Ascending aorta (tissue), 2 donors: ENCODE data around the gene GNA12. TPM values are rescaled to one million over a fixed set of nuclear protein-coding genes. Genes with fewer than 3 reads are reported as not detected.

Experiments
- DNase-seq, 2 donors: peaks; one replicate each; pipeline ENCODE4 v3.0.0-alpha.2; 2019; ENCODE audit warnings: low spot score in 2 of 2
- H3K27ac ChIP-seq, 2 donors: fragments of 200-600 bp; sonication (generic); one replicate each; pipeline ENCODE4 v1.5.1; 2016 to 2017; ENCODE audit warnings: mild to moderate bottlenecking in 1 of 2
- H3K27me3 ChIP-seq: fragments of 200-600 bp; sonication (generic); one replicate; pipeline ENCODE4 v1.5.1; 2017
- H3K36me3 ChIP-seq, 2 donors: fragments of 200-600 bp; sonication (generic); one replicate each; pipeline ENCODE4 v1.5.1; 2016
- H3K4me1 ChIP-seq, 2 donors: fragments of 200-600 bp; sonication (generic); one replicate each; pipeline ENCODE4 v1.5.1; 2016 to 2017; ENCODE audit warnings: mild to moderate bottlenecking in 1 of 2
- H3K4me3 ChIP-seq, 2 donors: fragments of 200-600 bp; sonication (generic); one replicate each; pipeline ENCODE4 v1.5.1; 2016 to 2017; ENCODE audit warnings: mild to moderate bottlenecking in 1 of 2
- H3K9me3 ChIP-seq, 2 donors: fragments of 200-600 bp; sonication (generic); one replicate each; pipeline ENCODE4 v1.5.1; 2016
- intact Hi-C: fragments of 100-400 bp; cut with DNase I; formaldehyde crosslinking; loops from one replicate; pipeline ENCODE4 v1.15.1; 2023
- total RNA-seq: library from RNA; depleted of rRNA; stranded (reverse); fragments of >200 nt; gene quantifications from one replicate; pipeline ENCODE4 v1.1.0, GENCODE V29; 2016
- TF ChIP-seq, protein P1 (sequence below), 3 experiments: fragments of 200-600 bp in 2 of 3; fragments of 450-650 bp in 1 of 3; sonication (generic) in 2 of 3; IDR thresholded peaks; one replicate each; pipeline ENCODE4 v1.5.1; 2016 to 2019; ENCODE audit warnings: antibody characterized with exemption in 3 of 3, mild to moderate bottlenecking in 1 of 3, moderate library complexity in 1 of 3

The GNA12 gene
- total RNA-seq, 1 donor from 2014 or later, result 61.0 TPM

DNA sequence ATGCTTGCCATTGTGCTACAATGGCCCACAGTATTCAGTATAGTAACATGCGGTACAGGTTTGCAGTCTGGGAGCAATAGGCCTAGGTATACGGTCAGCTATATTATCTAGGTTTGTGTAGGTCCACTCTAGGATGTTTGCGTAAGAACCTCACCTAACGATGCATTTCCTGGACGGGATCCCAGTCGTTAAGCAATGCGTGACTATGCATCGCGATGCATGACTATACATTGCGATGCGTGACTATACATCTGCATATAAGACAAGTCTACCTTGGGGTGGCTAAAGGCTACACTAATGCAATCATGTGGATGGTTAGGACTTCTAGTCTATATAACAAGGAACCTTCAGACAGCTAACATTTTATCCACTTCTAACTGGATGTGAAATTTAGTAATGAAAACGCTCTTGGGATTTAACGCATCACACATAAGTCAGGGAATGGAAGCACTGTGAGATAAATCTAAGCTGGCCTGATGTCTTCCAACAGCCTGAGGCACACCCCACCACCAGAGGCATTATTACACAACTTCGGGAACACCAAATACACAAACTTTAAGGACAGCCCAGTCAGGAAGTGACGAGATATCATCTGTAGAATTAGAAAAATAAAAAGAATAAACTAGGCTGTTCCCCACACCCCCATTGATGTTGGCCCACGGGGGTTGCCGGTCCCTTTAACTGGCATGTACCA, 9.2 kb downstream of the GNA12 start:
- peaks cover 0 to 2% of the 10 kb centered on the region in 2 donors for H3K4me1 ChIP-seq
- H3K9me3 ChIP-seq, result no peaks in the 10 kb centered on the region
- H3K36me3 ChIP-seq, result peaks cover 0 to 17% of the 10 kb centered on the region in 2 donors
- no peak overlapping the region for H3K4me3 ChIP-seq
- intact Hi-C loops, result no loop called here
- no peak for DNase-seq
- H3K27ac ChIP-seq, result no peak overlapping the region
- no peaks in the 10 kb centered on the region for H3K27me3 ChIP-seq
- TF ChIP-seq, protein P1, sequence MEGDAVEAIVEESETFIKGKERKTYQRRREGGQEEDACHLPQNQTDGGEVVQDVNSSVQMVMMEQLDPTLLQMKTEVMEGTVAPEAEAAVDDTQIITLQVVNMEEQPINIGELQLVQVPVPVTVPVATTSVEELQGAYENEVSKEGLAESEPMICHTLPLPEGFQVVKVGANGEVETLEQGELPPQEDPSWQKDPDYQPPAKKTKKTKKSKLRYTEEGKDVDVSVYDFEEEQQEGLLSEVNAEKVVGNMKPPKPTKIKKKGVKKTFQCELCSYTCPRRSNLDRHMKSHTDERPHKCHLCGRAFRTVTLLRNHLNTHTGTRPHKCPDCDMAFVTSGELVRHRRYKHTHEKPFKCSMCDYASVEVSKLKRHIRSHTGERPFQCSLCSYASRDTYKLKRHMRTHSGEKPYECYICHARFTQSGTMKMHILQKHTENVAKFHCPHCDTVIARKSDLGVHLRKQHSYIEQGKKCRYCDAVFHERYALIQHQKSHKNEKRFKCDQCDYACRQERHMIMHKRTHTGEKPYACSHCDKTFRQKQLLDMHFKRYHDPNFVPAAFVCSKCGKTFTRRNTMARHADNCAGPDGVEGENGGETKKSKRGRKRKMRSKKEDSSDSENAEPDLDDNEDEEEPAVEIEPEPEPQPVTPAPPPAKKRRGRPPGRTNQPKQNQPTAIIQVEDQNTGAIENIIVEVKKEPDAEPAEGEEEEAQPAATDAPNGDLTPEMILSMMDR (IDR thresholded peaks at IDR 0.05), result no peak

- Histone ChIP-seq H3K27me3 (no peaks in the 10 kb centered on the region), H3K36me3 (peaks cover 0 to 15% of the 10 kb centered on the region in 2 donors), H3K9me3 (no peaks in the 10 kb centered on the region), H3K4me3 (no peak overlapping the region), H3K27ac (no peak overlapping the region), H3K4me1 (peaks cover 0 to 2% of the 10 kb centered on the region in 2 donors)
- DNase-seq, result no peak
- intact Hi-C loops, result no loop called here
- TF ChIP-seq, protein P1 (IDR thresholded peaks at IDR 0.05), result no peak
These were observed 10.8 kb downstream of the GNA12 start for GRCh38 chr7:2833083-2833910.

DNA sequence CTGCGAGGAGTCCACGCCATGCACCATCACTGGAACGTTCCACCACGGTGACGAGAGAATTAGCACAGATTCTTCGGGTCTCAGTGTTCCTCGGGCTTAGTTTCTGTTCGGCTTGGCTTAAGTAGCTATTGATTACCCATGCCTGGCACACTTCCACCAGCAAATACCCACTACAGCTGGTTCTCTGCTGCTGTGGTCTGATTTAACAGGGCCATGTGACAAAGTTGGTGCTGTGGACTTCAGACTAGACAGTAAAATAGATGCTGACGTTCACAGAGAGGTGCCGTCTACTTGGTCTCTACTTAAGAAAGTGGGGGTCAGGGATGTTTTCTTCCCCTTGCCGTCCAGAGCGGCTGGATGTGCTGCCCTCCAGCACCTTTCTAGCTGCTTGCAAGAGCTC, 11.6 kb downstream of the GNA12 start:
- H3K27ac ChIP-seq, result no peak overlapping the region
- H3K9me3 ChIP-seq, result no peaks in the 10 kb centered on the region
- peaks cover 0 to 2% of the 10 kb centered on the region in 2 donors for H3K4me1 ChIP-seq
- DNase-seq, result no peak
- intact Hi-C loops, result no loop called here
- peaks cover 0 to 15% of the 10 kb centered on the region in 2 donors for H3K36me3 ChIP-seq
- TF ChIP-seq, protein P1 (IDR thresholded peaks at IDR 0.05), result no peak
- H3K27me3 ChIP-seq, result no peaks in the 10 kb centered on the region
- H3K4me3 ChIP-seq, result no peak overlapping the region

DNA sequence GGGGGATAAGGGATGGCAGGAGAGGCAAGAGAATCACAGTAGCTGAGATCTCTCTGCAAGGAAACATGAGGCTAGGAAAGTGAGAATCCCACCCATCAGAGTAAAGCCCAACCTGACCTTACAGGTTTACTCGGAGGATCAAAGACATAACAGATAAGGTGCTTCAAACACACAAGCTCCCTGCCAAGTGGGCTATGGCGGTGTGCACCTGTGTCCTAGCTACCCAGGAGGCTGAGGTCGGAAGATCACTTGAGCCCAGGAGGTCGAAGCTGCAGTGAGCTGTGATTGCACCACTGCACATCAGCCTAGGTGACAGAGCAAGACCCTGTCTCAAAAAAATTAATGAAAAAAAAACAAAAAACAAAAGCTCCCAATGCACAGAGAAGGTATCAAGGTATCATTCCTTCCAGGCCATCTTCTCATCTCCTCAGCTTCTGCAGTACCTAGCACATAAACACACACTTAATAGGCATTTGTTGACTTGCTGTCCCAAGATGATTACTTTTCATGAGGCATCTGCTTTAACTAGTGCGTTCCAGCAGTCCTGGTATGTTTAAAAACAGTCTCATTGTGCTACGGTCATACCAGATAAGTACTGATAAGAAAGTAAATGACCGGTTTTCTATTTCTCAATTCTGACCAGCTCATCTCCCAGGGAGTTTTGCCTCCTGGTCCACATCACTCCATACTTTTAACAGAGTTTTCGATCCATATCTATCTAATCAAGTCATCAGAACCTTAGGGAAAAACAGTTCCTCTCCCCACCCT, 13.3 kb downstream of the GNA12 start:
- Histone ChIP-seq H3K27me3 (no peaks in the 10 kb centered on the region), H3K4me3 (no peak overlapping the region), H3K9me3 (no peaks in the 10 kb centered on the region), H3K4me1 (no peaks in the 10 kb centered on the region), H3K27ac (no peak overlapping the region), H3K36me3 (peaks cover 0 to 8% of the 10 kb centered on the region in 2 donors)
- intact Hi-C loops, result no loop called here
- TF ChIP-seq, protein P1 (IDR thresholded peaks at IDR 0.05), result no peak
- DNase-seq, result no peak

DNA sequence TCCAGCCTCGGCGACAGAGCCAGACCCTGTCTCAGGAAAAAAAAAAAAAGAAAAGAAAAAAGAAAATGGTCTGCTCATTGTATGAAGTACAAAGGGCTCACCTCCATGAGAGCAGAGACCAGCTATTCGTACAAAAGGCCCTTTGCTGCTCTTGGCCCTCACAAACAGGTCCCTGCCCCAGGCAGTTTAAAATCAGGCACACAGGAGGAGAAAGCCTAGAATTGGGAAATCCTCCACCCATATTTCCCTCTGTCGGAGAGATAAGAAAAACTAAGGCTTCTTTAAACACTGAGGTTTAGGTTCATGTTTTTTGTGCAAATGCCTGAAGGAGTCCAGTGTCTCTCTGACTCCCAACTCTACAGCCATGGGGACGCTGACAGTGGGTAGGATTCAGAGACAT, 15.1 kb downstream of the GNA12 start:
- DNase-seq, result no peak
- H3K27ac ChIP-seq, result no peak overlapping the region
- no peak overlapping the region for H3K4me3 ChIP-seq
- intact Hi-C loops, result no loop called here
- no peaks in the 10 kb centered on the region for H3K9me3 ChIP-seq
- TF ChIP-seq, protein P1 (IDR thresholded peaks at IDR 0.05), result no peak
- H3K4me1 ChIP-seq, result peaks cover 0 to 3% of the 10 kb centered on the region in 2 donors
- H3K36me3 ChIP-seq, result peaks cover 0 to 7% of the 10 kb centered on the region in 2 donors
- H3K27me3 ChIP-seq, result no peaks in the 10 kb centered on the region
